Liver (tissue), 9 donors: ENCODE measurements around the gene LNX1. TPM values are rescaled to one million over a fixed set of nuclear protein-coding genes. Genes with fewer than 3 reads are reported as not detected.
A peak's percentile ranks its signal among the peaks of the same experiment; 100 is the strongest.

Experiments used
- DNase-seq: peaks from one replicate; pipeline ENCODE4 v3.0.0-alpha.2; 2017; ENCODE audit warnings: low spot score
- H3K27ac ChIP-seq, 2 donors: one replicate each; pipeline ENCODE4 v1.7.0; 2013; ENCODE audit warnings: inconsistent platforms in 2 of 2, low read length in 2 of 2, control low read depth in 1 of 2, low read depth in 1 of 2, mild to moderate bottlenecking in 1 of 2
- H3K27me3 ChIP-seq, 4 donors: one replicate each; pipeline versions ENCODE4 v1.6.1 to v1.7.0; 2013; ENCODE audit warnings: low read length in 3 of 4, inconsistent platforms in 1 of 4, mild to moderate bottlenecking in 1 of 4, moderate library complexity in 1 of 4; ENCODE audit not compliant: control insufficient read depth in 4 of 4, insufficient read depth in 4 of 4
- H3K36me3 ChIP-seq, 4 donors: one replicate each; pipeline versions ENCODE4 v1.6.1 to v1.7.0; 2013; ENCODE audit warnings: low read length in 3 of 4, mild to moderate bottlenecking in 3 of 4, low read depth in 1 of 4, moderate library complexity in 1 of 4; ENCODE audit not compliant: control insufficient read depth in 4 of 4, insufficient read depth in 3 of 4
- H3K4me1 ChIP-seq, 4 donors: one replicate each; pipeline versions ENCODE4 v1.6.1 to v1.7.0; 2013; ENCODE audit warnings: low read length in 3 of 4, mild to moderate bottlenecking in 3 of 4, moderate library complexity in 1 of 4; ENCODE audit not compliant: control insufficient read depth in 4 of 4, insufficient read depth in 4 of 4
- H3K4me3 ChIP-seq, 3 donors: one replicate each; pipeline versions ENCODE4 v1.6.1 to v1.7.0; 2013; ENCODE audit warnings: low read length in 3 of 3, control low read depth in 1 of 3, low read depth in 1 of 3, mild to moderate bottlenecking in 1 of 3
- H3K9ac ChIP-seq, 2 donors: one replicate each; pipeline ENCODE4 v1.7.0; 2013; ENCODE audit warnings: low read length in 2 of 2, mild to moderate bottlenecking in 2 of 2, moderate library complexity in 2 of 2, control low read depth in 1 of 2, low read depth in 1 of 2
- H3K9me3 ChIP-seq, 4 donors: one replicate each; pipeline versions ENCODE4 v1.6.1 to v1.7.0; 2013; ENCODE audit warnings: low read length in 3 of 4; ENCODE audit not compliant: control insufficient read depth in 4 of 4
- ATF3 ChIP-seq: IDR thresholded peaks from 2 replicates; pipeline ENCODE4 v1.6.1; 2016; ENCODE audit warnings: antibody characterized with exemption
- EGR1 ChIP-seq, 2 donors: IDR thresholded peaks; 2 replicates each; pipeline ENCODE4 v1.6.1; 2016 to 2018; ENCODE audit warnings: antibody characterized with exemption in 2 of 2, low read depth in 2 of 2
- FOXA1 ChIP-seq: IDR thresholded peaks from 2 replicates; pipeline ENCODE4 v1.6.1; 2016; ENCODE audit warnings: antibody characterized with exemption
- FOXA2 ChIP-seq: IDR thresholded peaks from 2 replicates; pipeline ENCODE4 v1.6.1; 2016; ENCODE audit warnings: antibody characterized with exemption
- GABPA ChIP-seq, 2 donors: IDR thresholded peaks in 1 of 2; conservative IDR thresholded peaks in 1 of 2; 2 replicates each; pipeline ENCODE4 v1.6.1; 2016; ENCODE audit warnings: antibody characterized with exemption in 2 of 2, mild to moderate bottlenecking in 1 of 2, moderate library complexity in 1 of 2
- HNF4A ChIP-seq, 2 donors: conservative IDR thresholded peaks; 2 replicates each; pipeline ENCODE4 v1.6.1; 2016; ENCODE audit warnings: antibody characterized with exemption in 2 of 2, mild to moderate bottlenecking in 2 of 2
- HNF4G ChIP-seq: IDR thresholded peaks from 2 replicates; pipeline ENCODE4 v1.6.1; 2016; ENCODE audit warnings: antibody characterized with exemption
- JUND ChIP-seq, 2 donors: IDR thresholded peaks; 2 replicates each; pipeline ENCODE4 v1.6.1; 2016; ENCODE audit warnings: antibody characterized with exemption in 2 of 2
- NR2F2 ChIP-seq: IDR thresholded peaks from 2 replicates; pipeline ENCODE4 v1.6.1; 2016; ENCODE audit warnings: antibody characterized with exemption
- RAD21 ChIP-seq, 2 donors: IDR thresholded peaks; 2 replicates each; pipeline ENCODE4 v1.6.1; 2016; ENCODE audit warnings: antibody characterized with exemption in 2 of 2, mild to moderate bottlenecking in 2 of 2
- RXRA ChIP-seq, 2 donors: IDR thresholded peaks; 2 replicates each; pipeline ENCODE4 v1.6.1; 2017 to 2018; ENCODE audit warnings: antibody characterized with exemption in 2 of 2, mild to moderate bottlenecking in 1 of 2
- SP1 ChIP-seq: IDR thresholded peaks from 2 replicates; pipeline ENCODE4 v1.6.1; 2018; ENCODE audit warnings: antibody characterized with exemption, mild to moderate bottlenecking
- TAF1 ChIP-seq: conservative IDR thresholded peaks from 2 replicates; pipeline ENCODE4 v1.6.1; 2016; ENCODE audit warnings: antibody characterized with exemption, mild to moderate bottlenecking
- YY1 ChIP-seq: IDR thresholded peaks from 2 replicates; pipeline ENCODE4 v1.6.1; 2016; ENCODE audit warnings: antibody characterized with exemption, mild to moderate bottlenecking
- WGBS: extraction: QIAGEN DNeasy Blood & Tissue Kit; methylation state at CpG from one replicate; pipeline ENCODE4 v1.1.7; 2013; 5-methylcytosine and 5-hydroxymethylcytosine counted together
- polyA plus RNA-seq, 2 donors: library from polyadenylated mRNA; stranded (reverse) in 1 of 2; unstranded in 1 of 2; fragments of 200-250 nt in 1 of 2; fragments of >200 nt in 1 of 2; fragmentation: Nextera tagmentation in 1 of 2; extraction: Ambion mirVana in 1 of 2; gene quantifications; one replicate each; pipeline versions ENCODE4 v1.2.1 to v1.2.3, GENCODE V29; 2013 to 2015
- total RNA-seq, 2 donors: library from RNA; depleted of rRNA; stranded (reverse); fragments of >200 nt; gene quantifications; one replicate each; pipeline ENCODE4 v1.2.3, GENCODE V29; 2014
- TF ChIP-seq, protein P1 (sequence below): IDR thresholded peaks from 2 replicates; pipeline ENCODE4 v1.6.1; 2016; ENCODE audit warnings: antibody characterized with exemption
- TF ChIP-seq, protein P2 (sequence below): fragments of 150-350 bp; IDR thresholded peaks from 2 replicates; pipeline ENCODE4 v1.5.1; 2017; ENCODE audit warnings: improper control_type of control experiment, low read depth, low read length; ENCODE audit not compliant: missing input control
- TF ChIP-seq, protein P3 (sequence below): IDR thresholded peaks from 2 replicates; pipeline ENCODE4 v1.6.1; 2016; ENCODE audit warnings: antibody characterized with exemption, mild to moderate bottlenecking
- TF ChIP-seq, protein P4 (sequence below): IDR thresholded peaks from 2 replicates; pipeline ENCODE4 v1.6.1; 2016; ENCODE audit warnings: antibody characterized with exemption
- donor health status: healthy.
- donor health status: healthy.
- donor health status: healthy.
- donor health status: healthy.
- donor health status: healthy.

Gene LNX1
- total RNA-seq (1 to 10 TPM; 3.0 to 3.4 TPM), polyA plus RNA-seq (1 to 10 TPM; 1.5 TPM)

GRCh38 chr4:53591372-53591892, at the start of gene LNX1:
TSS of gene LNX1 (minus strand) at chr4:53591486. CDS start at chr4:53574002, 17,484 bp downstream.
- no peaks in the 10 kb centered on the region for H3K9me3 ChIP-seq
- peak within 1 kb of the TSS; percentile 39 to 76 (median 57) for H3K4me3 ChIP-seq
- 17% methylated on average over 13 of the region's 13 CpGs for WGBS
- DNase-seq = peak; percentile 48
- H3K27me3 ChIP-seq = no peaks in the 10 kb centered on the region
- peak in 1 of 2 donors; percentile 6 for TF ChIP-seq RXRA (IDR thresholded peaks at IDR 0.05)
- no peak for TF ChIP-seq NR2F2
- TF ChIP-seq ATF3 = no peak
- no peak for TF ChIP-seq FOXA1
- peak in 1 of 2 donors; percentile 13 for TF ChIP-seq JUND (IDR thresholded peaks at IDR 0.05)
- TF ChIP-seq, protein P1, sequence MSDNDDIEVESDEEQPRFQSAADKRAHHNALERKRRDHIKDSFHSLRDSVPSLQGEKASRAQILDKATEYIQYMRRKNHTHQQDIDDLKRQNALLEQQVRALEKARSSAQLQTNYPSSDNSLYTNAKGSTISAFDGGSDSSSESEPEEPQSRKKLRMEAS = peak; percentile 9
- peak in 1 of 2 donors; percentile 16 for TF ChIP-seq HNF4A (conservative IDR thresholded peaks at IDR 0.05)
- TF ChIP-seq RAD21 (IDR thresholded peaks at IDR 0.05) = peak; percentile 53 to 54
- TF ChIP-seq YY1 = peak; percentile 19
- TF ChIP-seq, protein P2, sequence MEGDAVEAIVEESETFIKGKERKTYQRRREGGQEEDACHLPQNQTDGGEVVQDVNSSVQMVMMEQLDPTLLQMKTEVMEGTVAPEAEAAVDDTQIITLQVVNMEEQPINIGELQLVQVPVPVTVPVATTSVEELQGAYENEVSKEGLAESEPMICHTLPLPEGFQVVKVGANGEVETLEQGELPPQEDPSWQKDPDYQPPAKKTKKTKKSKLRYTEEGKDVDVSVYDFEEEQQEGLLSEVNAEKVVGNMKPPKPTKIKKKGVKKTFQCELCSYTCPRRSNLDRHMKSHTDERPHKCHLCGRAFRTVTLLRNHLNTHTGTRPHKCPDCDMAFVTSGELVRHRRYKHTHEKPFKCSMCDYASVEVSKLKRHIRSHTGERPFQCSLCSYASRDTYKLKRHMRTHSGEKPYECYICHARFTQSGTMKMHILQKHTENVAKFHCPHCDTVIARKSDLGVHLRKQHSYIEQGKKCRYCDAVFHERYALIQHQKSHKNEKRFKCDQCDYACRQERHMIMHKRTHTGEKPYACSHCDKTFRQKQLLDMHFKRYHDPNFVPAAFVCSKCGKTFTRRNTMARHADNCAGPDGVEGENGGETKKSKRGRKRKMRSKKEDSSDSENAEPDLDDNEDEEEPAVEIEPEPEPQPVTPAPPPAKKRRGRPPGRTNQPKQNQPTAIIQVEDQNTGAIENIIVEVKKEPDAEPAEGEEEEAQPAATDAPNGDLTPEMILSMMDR = peak; percentile 9
- TF ChIP-seq TAF1 = peak; percentile 72
- TF ChIP-seq GABPA (IDR thresholded peaks at IDR 0.05 in 1 of 2, conservative IDR thresholded peaks at IDR 0.05 in 1 of 2) = no peak
- TF ChIP-seq, protein P3, sequence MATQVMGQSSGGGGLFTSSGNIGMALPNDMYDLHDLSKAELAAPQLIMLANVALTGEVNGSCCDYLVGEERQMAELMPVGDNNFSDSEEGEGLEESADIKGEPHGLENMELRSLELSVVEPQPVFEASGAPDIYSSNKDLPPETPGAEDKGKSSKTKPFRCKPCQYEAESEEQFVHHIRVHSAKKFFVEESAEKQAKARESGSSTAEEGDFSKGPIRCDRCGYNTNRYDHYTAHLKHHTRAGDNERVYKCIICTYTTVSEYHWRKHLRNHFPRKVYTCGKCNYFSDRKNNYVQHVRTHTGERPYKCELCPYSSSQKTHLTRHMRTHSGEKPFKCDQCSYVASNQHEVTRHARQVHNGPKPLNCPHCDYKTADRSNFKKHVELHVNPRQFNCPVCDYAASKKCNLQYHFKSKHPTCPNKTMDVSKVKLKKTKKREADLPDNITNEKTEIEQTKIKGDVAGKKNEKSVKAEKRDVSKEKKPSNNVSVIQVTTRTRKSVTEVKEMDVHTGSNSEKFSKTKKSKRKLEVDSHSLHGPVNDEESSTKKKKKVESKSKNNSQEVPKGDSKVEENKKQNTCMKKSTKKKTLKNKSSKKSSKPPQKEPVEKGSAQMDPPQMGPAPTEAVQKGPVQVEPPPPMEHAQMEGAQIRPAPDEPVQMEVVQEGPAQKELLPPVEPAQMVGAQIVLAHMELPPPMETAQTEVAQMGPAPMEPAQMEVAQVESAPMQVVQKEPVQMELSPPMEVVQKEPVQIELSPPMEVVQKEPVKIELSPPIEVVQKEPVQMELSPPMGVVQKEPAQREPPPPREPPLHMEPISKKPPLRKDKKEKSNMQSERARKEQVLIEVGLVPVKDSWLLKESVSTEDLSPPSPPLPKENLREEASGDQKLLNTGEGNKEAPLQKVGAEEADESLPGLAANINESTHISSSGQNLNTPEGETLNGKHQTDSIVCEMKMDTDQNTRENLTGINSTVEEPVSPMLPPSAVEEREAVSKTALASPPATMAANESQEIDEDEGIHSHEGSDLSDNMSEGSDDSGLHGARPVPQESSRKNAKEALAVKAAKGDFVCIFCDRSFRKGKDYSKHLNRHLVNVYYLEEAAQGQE = peak; percentile 48
- peak; percentile 33 for TF ChIP-seq SP1
- peaks cover 6 to 23% (median 16%) of the 10 kb centered on the region in 4 donors for H3K4me1 ChIP-seq
- H3K9ac ChIP-seq = peak within 1 kb of the TSS; percentile 39 to 51
- H3K27ac ChIP-seq = peak within 1 kb of the TSS; percentile 70 to 74
- H3K36me3 ChIP-seq = no peaks in the 10 kb centered on the region

DNA sequence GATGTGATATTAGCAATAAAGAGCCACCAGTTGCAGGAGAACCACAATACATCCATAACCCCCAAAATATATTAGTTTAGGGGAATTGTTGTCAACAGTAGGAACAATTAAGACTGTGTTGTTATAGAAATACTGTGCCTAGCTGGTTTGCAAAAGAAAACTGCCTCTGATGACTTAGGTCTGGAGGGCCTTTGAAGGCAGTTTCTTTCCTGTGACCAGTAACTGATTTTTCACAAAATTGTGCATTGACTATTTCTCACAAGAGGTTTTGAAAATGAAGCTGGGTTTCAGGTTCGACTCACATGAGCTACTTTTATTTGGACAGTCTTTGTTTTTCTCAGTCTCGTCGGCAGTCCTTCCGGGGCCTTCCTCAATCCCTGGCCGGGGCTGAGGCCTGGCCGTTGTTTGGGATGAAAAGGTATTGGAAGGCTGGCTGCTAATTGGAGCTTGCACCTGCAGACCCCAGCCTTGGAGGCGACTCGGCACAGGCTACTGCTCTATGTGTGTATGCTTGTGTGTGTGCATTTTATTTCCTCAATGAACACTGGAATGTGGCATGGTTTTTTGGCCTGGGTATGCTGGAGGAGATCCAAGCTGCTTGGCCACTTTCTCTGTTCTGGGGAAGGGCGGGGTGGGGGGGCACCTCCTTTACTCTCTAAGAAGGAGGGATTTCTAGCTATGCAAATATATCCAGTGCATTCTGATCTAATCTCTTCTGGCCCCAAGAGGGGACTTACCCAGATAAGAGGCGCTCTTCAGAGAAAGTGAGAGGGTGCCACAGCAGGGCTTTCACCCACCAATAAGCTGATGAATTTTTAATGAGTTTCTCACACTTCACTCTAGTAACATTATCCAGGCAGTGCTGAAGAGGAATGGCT, 49.5 kb upstream of the LNX1 start:
- no peak overlapping the region for H3K4me3 ChIP-seq
- H3K27me3 ChIP-seq = no peaks in the 10 kb centered on the region
- 85% methylated on average over 10 of the region's 10 CpGs for WGBS
- no peaks in the 10 kb centered on the region for H3K36me3 ChIP-seq
- H3K9me3 ChIP-seq = no peaks in the 10 kb centered on the region
- no peak for DNase-seq
- H3K27ac ChIP-seq = no peak overlapping the region
- H3K4me1 ChIP-seq = peaks cover 2 to 12% (median 7%) of the 10 kb centered on the region in 4 donors
- H3K9ac ChIP-seq = no peak overlapping the region
- TF ChIP-seq FOXA2 = no peak
- TF ChIP-seq, protein P4, sequence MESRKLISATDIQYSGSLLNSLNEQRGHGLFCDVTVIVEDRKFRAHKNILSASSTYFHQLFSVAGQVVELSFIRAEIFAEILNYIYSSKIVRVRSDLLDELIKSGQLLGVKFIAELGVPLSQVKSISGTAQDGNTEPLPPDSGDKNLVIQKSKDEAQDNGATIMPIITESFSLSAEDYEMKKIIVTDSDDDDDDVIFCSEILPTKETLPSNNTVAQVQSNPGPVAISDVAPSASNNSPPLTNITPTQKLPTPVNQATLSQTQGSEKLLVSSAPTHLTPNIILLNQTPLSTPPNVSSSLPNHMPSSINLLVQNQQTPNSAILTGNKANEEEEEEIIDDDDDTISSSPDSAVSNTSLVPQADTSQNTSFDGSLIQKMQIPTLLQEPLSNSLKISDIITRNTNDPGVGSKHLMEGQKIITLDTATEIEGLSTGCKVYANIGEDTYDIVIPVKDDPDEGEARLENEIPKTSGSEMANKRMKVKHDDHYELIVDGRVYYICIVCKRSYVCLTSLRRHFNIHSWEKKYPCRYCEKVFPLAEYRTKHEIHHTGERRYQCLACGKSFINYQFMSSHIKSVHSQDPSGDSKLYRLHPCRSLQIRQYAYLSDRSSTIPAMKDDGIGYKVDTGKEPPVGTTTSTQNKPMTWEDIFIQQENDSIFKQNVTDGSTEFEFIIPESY = no peak
- TF ChIP-seq, protein P3 = no peak
- no peak for TF ChIP-seq YY1
- TF ChIP-seq NR2F2 = no peak
- TF ChIP-seq FOXA1 = no peak
- no peak for TF ChIP-seq RAD21 (IDR thresholded peaks at IDR 0.05)
- TF ChIP-seq HNF4G = no peak
- no peak for TF ChIP-seq TAF1
- no peak for TF ChIP-seq ATF3
- TF ChIP-seq EGR1 (IDR thresholded peaks at IDR 0.05; ENCODE audit: low read depth in 2 of 2) = no peak
- TF ChIP-seq GABPA (IDR thresholded peaks at IDR 0.05 in 1 of 2, conservative IDR thresholded peaks at IDR 0.05 in 1 of 2) = no peak
